GM23338 (cell line): ENCODE results near the gene CATSPER3. TPM values are rescaled to one million over a fixed set of nuclear protein-coding genes. Genes with fewer than 3 reads are reported as not detected.

Experiments used
- ATAC-seq: fragments of 200-7000 bp; cut with Tn5 transposase; 3 replicates; pipeline ENCODE4 v1.9.1; 2020
- DNase-seq: peaks from one replicate; pipeline ENCODE4 v3.0.0-alpha.2; 2015; ENCODE audit warnings: low spot score
- H2AFZ ChIP-seq: fragments of 200-600 bp; sonication (generic); 2 replicates; pipeline ENCODE4 v1.8.0; 2016; ENCODE audit warnings: antibody characterized with exemption, mild to moderate bottlenecking, moderate library complexity
- H3F3A ChIP-seq: fragments of 200-600 bp; sonication (generic); replicated peaks from 2 replicates; pipeline ENCODE4 v1.8.0; 2017; ENCODE audit warnings: antibody characterized with exemption, mixed run types, low read depth
- H3K27ac ChIP-seq: fragments of 200-600 bp; sonication (generic); 2 replicates; pipeline ENCODE4 v1.6.1; 2016; ENCODE audit warnings: low read depth
- H3K27me3 ChIP-seq: fragments of 200-600 bp; sonication (generic); 2 replicates; pipeline ENCODE4 v1.8.0; 2016; ENCODE audit warnings: mild to moderate bottlenecking, mixed run types, moderate library complexity; ENCODE audit not compliant: insufficient read depth
- H3K36me3 ChIP-seq: fragments of 200-600 bp; sonication (generic); 2 replicates; pipeline ENCODE4 v1.8.0; 2016; ENCODE audit warnings: mild to moderate bottlenecking; ENCODE audit not compliant: insufficient read depth
- H3K4me1 ChIP-seq: fragments of 200-600 bp; sonication (generic); 2 replicates; pipeline ENCODE4 v1.8.0; 2016; ENCODE audit warnings: mild to moderate bottlenecking, moderate library complexity; ENCODE audit not compliant: insufficient read depth
- H3K4me2 ChIP-seq: fragments of 200-600 bp; sonication (generic); 2 replicates; pipeline ENCODE4 v1.7.1; 2017; ENCODE audit warnings: mixed run types
- H3K4me3 ChIP-seq: fragments of 200-600 bp; sonication (generic); 2 replicates; pipeline ENCODE4 v1.6.1; 2016; ENCODE audit warnings: mixed run types
- H3K79me2 ChIP-seq: fragments of 200-600 bp; sonication (generic); replicated peaks from 2 replicates; pipeline ENCODE4 v1.8.0; 2017; ENCODE audit warnings: mild to moderate bottlenecking; ENCODE audit not compliant: insufficient read depth
- H3K9me2 ChIP-seq: fragments of 200-600 bp; sonication (generic); 2 replicates; pipeline ENCODE4 v1.8.0; 2017; ENCODE audit not compliant: insufficient read depth
- H4K20me1 ChIP-seq: fragments of 200-600 bp; sonication (generic); replicated peaks from 2 replicates; pipeline ENCODE4 v1.8.0; 2017; ENCODE audit warnings: mild to moderate bottlenecking; ENCODE audit not compliant: insufficient read depth
- H3K27ac Mint-ChIP-seq: 2 replicates; pipeline ENCODE4 v1.8.0; 2020; ENCODE audit warnings: inconsistent platforms, mild to moderate bottlenecking, moderate library complexity, mixed read lengths
- H3K27me3 Mint-ChIP-seq: 3 replicates; pipeline ENCODE4 v1.8.0; 2022; ENCODE audit warnings: low read depth, mild to moderate bottlenecking, moderate library complexity, mixed read lengths, inconsistent platforms; ENCODE audit not compliant: insufficient read depth, poor library complexity
- H3K36me3 Mint-ChIP-seq: 3 replicates; pipeline ENCODE4 v1.8.0; 2021; ENCODE audit warnings: low read depth, mild to moderate bottlenecking, inconsistent platforms, moderate library complexity, mixed read lengths
- H3K4me1 Mint-ChIP-seq: 3 replicates; pipeline ENCODE4 v1.8.0; 2020; ENCODE audit warnings: mild to moderate bottlenecking, inconsistent platforms, mixed read lengths
- H3K4me3 Mint-ChIP-seq: 3 replicates; pipeline ENCODE4 v1.8.0; 2021; ENCODE audit warnings: moderate library complexity, mild to moderate bottlenecking, inconsistent platforms, mixed read lengths
- H3K9me3 Mint-ChIP-seq: 3 replicates; pipeline ENCODE4 v1.8.0; 2020; ENCODE audit warnings: moderate library complexity, mild to moderate bottlenecking, inconsistent platforms, mixed read lengths
- CREB1 ChIP-seq: fragments of 250-450 bp; sonication (Bioruptor Pico); IDR thresholded peaks from 2 replicates; pipeline ENCODE4 v1.5.0; 2020; ENCODE audit warnings: low read depth, mild to moderate bottlenecking, moderate library complexity
- ETS1 ChIP-seq: IDR thresholded peaks from 2 replicates; pipeline ENCODE4 v1.6.1; 2016; ENCODE audit warnings: antibody characterized with exemption
- EZH2 ChIP-seq: fragments of 200-600 bp; sonication (generic); IDR thresholded peaks from one replicate; pipeline ENCODE4 v1.8.0; 2017; ENCODE audit warnings: antibody characterized with exemption, mild to moderate bottlenecking, low read depth; ENCODE audit not compliant: unreplicated experiment
- EZH2phosphoT487 ChIP-seq: fragments of 200-600 bp; sonication (generic); IDR thresholded peaks from one replicate; pipeline ENCODE4 v1.8.1; 2018; ENCODE audit warnings: antibody characterized with exemption; ENCODE audit not compliant: unreplicated experiment
- JUNB ChIP-seq: IDR thresholded peaks from one replicate; pipeline ENCODE4 v1.6.1; 2016; ENCODE audit warnings: antibody characterized with exemption; ENCODE audit not compliant: unreplicated experiment
- NANOG ChIP-seq: IDR thresholded peaks from 2 replicates; pipeline ENCODE4 v1.6.1; 2016; ENCODE audit warnings: antibody characterized with exemption, borderline replicate concordance
- POLR2AphosphoS5 ChIP-seq: IDR thresholded peaks from 2 replicates; pipeline ENCODE4 v1.6.1; 2016; ENCODE audit warnings: antibody characterized with exemption, low read depth
- STAT1 ChIP-seq: IDR thresholded peaks from one replicate; pipeline ENCODE4 v1.6.1; 2016; ENCODE audit warnings: antibody characterized with exemption; ENCODE audit not compliant: unreplicated experiment
- ZNF114 ChIP-seq: fragments of 250-450 bp; sonication (Bioruptor Pico); IDR thresholded peaks from 2 replicates; pipeline ENCODE4 v1.5.0; 2020; ENCODE audit warnings: mild to moderate bottlenecking, moderate library complexity
- ZNF331 ChIP-seq: fragments of 250-450 bp; sonication (Bioruptor Pico); IDR thresholded peaks from 2 replicates; pipeline ENCODE4 v1.5.0; 2020; ENCODE audit warnings: low read depth, mild to moderate bottlenecking, moderate library complexity
- ZNF462 ChIP-seq: fragments of 250-450 bp; sonication (Bioruptor Pico); IDR thresholded peaks from 2 replicates; pipeline ENCODE4 v1.5.0; 2020; ENCODE audit warnings: mild to moderate bottlenecking, moderate library complexity
- polyA plus RNA-seq: library from polyadenylated mRNA; unstranded; fragments of >200 nt; fragmentation: Nextera tagmentation; extraction: Ambion mirVana; gene quantifications from 2 replicates; pipeline ENCODE4 v1.2.1, GENCODE V29; 2016
- total RNA-seq: library from RNA; depleted of rRNA; stranded (reverse); fragments of >200 nt; shearing (Covaris generic); gene quantifications from 2 replicates; pipeline ENCODE4 v1.2.3, GENCODE V29; 2014
- TF ChIP-seq, protein P1 (sequence below), 2 experiments: fragments of 200-600 bp in 1 of 2; sonication (generic) in 1 of 2; conservative IDR thresholded peaks; 2 replicates each; pipeline versions ENCODE4 v1.5.1 to v1.6.1; 2016 to 2017; ENCODE audit warnings: antibody characterized with exemption in 2 of 2, low read depth in 2 of 2, mild to moderate bottlenecking in 2 of 2, moderate library complexity in 1 of 2
- TF ChIP-seq, protein P2 (sequence below): IDR thresholded peaks from one replicate; pipeline ENCODE4 v1.6.1; 2018; ENCODE audit warnings: antibody characterized with exemption; ENCODE audit not compliant: unreplicated experiment

The CATSPER3 gene
- total and polyA plus RNA-seq, 2 experiments from 2014 or later = 0.19 TPM; not detected in 1

- Mint-ChIP-seq H3K4me3 (no peak overlapping the region), H3K4me1 (no peaks in the 10 kb centered on the region), H3K9me3 (no peaks in the 10 kb centered on the region)
Measured at GRCh38 chr5:134964359-134965270, 3.1 kb upstream of the CATSPER3 start.

More at GRCh38 chr5:134964359-134965270, 3.1 kb upstream of the CATSPER3 start:
- Histone ChIP-seq H3F3A (0 out of 2 replicates have a peak, but pooled peaks cover 3% of the 10 kb centered on the region), H3K36me3 (peaks cover 3% of the 10 kb centered on the region; the same call in 1 of the 2 replicates), H3K4me3 (no peak overlapping the region), H4K20me1 (no peaks in the 10 kb centered on the region; the same call in 1 of the 2 replicates), H3K27ac (no peak overlapping the region), H3K79me2 (no peaks in the 10 kb centered on the region), H3K4me2 (no peak overlapping the region), H3K9me2 (no peaks in the 10 kb centered on the region), H3K4me1 (no peaks in the 10 kb centered on the region), H3K27me3 (no peaks in the 10 kb centered on the region), H2AFZ (no peak overlapping the region)
- H3K27ac Mint-ChIP-seq = no peak overlapping the region
- peaks cover 6% of the 10 kb centered on the region; the same call in 1 of the 3 replicates for H3K36me3 Mint-ChIP-seq
- ATAC-seq (no peak), DNase-seq (no peak)
- H3K27me3 Mint-ChIP-seq = peaks cover 1% of the 10 kb centered on the region
- TF ChIP-seq ZNF462 (CRISPR knock-in tag) = no peak
- TF ChIP-seq NANOG = no peak
- no peak for TF ChIP-seq JUNB
- TF ChIP-seq POLR2AphosphoS5 = no peak
- no peak for TF ChIP-seq CREB1 (CRISPR knock-in tag)
- TF ChIP-seq STAT1 = no peak
- no peak for TF ChIP-seq ZNF331
- TF ChIP-seq ZNF114 (CRISPR knock-in tag) = no peak
- TF ChIP-seq, protein P1, sequence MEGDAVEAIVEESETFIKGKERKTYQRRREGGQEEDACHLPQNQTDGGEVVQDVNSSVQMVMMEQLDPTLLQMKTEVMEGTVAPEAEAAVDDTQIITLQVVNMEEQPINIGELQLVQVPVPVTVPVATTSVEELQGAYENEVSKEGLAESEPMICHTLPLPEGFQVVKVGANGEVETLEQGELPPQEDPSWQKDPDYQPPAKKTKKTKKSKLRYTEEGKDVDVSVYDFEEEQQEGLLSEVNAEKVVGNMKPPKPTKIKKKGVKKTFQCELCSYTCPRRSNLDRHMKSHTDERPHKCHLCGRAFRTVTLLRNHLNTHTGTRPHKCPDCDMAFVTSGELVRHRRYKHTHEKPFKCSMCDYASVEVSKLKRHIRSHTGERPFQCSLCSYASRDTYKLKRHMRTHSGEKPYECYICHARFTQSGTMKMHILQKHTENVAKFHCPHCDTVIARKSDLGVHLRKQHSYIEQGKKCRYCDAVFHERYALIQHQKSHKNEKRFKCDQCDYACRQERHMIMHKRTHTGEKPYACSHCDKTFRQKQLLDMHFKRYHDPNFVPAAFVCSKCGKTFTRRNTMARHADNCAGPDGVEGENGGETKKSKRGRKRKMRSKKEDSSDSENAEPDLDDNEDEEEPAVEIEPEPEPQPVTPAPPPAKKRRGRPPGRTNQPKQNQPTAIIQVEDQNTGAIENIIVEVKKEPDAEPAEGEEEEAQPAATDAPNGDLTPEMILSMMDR (conservative IDR thresholded peaks at IDR 0.05; ENCODE audit: low read depth in 2 of 2) = no peak
- no peak for TF ChIP-seq ETS1
- no peak for TF ChIP-seq EZH2
- TF ChIP-seq EZH2phosphoT487 = no peak
- TF ChIP-seq, protein P2, sequence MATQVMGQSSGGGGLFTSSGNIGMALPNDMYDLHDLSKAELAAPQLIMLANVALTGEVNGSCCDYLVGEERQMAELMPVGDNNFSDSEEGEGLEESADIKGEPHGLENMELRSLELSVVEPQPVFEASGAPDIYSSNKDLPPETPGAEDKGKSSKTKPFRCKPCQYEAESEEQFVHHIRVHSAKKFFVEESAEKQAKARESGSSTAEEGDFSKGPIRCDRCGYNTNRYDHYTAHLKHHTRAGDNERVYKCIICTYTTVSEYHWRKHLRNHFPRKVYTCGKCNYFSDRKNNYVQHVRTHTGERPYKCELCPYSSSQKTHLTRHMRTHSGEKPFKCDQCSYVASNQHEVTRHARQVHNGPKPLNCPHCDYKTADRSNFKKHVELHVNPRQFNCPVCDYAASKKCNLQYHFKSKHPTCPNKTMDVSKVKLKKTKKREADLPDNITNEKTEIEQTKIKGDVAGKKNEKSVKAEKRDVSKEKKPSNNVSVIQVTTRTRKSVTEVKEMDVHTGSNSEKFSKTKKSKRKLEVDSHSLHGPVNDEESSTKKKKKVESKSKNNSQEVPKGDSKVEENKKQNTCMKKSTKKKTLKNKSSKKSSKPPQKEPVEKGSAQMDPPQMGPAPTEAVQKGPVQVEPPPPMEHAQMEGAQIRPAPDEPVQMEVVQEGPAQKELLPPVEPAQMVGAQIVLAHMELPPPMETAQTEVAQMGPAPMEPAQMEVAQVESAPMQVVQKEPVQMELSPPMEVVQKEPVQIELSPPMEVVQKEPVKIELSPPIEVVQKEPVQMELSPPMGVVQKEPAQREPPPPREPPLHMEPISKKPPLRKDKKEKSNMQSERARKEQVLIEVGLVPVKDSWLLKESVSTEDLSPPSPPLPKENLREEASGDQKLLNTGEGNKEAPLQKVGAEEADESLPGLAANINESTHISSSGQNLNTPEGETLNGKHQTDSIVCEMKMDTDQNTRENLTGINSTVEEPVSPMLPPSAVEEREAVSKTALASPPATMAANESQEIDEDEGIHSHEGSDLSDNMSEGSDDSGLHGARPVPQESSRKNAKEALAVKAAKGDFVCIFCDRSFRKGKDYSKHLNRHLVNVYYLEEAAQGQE = no peak
